GM12891 (cell line): ENCODE results near the gene TK1.
"Not testable (repeated sequence)": the region's sequence is repeated elsewhere in the genome, so short reads cannot be mapped to it uniquely, and the experiment has no call there.

Source experiments
- DNase-seq: peaks from one replicate; pipeline ENCODE4 v3.0.0; 2011; ENCODE audit warnings: low spot score; ENCODE audit not compliant: insufficient read length
- FAIRE-seq: peaks from 2 replicates; lab custom pipeline; 2011; peaks lifted over from hg19 to GRCh38; lab: Jason Lieb, UNC
- PAX5 ChIP-seq: IDR thresholded peaks from 2 replicates; pipeline ENCODE4 v1.6.1; 2011; ENCODE audit warnings: low read length, moderate library complexity, mild to moderate bottlenecking; ENCODE audit not compliant: insufficient read depth, severe bottlenecking
- POLR2A ChIP-seq: IDR thresholded peaks from 2 replicates; pipeline ENCODE4 v1.6.1; 2011; ENCODE audit warnings: low read depth, low read length, control low read depth
- POLR2AphosphoS5 ChIP-seq: IDR thresholded peaks from 2 replicates; pipeline ENCODE4 v1.6.1; 2011; ENCODE audit warnings: low read depth, low read length, control low read depth
- POU2F2 ChIP-seq: IDR thresholded peaks from 2 replicates; pipeline ENCODE4 v1.6.1; 2011; ENCODE audit warnings: low read depth, mild to moderate bottlenecking, control low read depth, low read length, moderate library complexity
- SPI1 ChIP-seq: IDR thresholded peaks from 2 replicates; pipeline ENCODE4 v1.6.1; 2011; ENCODE audit warnings: low read depth, low read length, control low read depth
- TAF1 ChIP-seq: IDR thresholded peaks from 2 replicates; pipeline ENCODE4 v1.6.1; 2011; ENCODE audit warnings: low read depth, low read length, control low read depth

Gene TK1

DNA sequence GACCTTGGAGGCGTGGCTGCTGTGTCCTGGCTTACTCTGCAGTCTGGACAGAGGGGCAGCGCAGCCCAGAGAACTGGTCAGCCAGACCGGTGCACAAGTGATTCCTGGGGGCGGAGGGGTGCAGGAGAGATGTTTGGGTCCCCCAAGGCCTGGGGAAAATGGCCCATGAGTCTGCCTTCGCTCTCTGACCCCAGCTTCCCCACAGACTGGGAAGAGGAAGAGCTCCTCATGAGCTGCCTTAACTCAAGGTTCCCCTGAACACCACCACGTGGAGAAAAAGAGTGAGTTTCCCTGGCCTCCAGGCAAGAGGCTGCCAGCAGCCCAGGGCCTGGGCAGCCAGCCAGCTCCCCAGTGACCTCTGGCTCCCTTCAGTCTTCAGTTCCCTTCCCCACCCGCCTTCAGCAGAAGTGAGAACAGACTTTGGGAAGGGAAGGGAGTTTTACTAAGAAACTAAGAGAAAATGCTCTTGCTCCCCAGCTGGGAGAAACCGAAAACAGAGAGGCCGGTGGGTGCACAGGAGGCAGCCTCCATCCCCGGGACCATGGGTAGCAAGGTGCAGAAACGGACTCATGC is 42.6 kb downstream of the TK1 start:
- FAIRE-seq = no peak
- TF ChIP-seq POU2F2 (no peak), SPI1 (peak; percentile 63), POLR2A (0 out of 2 replicates have a peak, but pooled peaks have one; percentile 0), TAF1 (no peak)
- DNase-seq = no peak

- FAIRE-seq (no peak), DNase-seq (no peak)
- no peak for TF ChIP-seq POLR2AphosphoS5
- peak; percentile 34; the same call in 1 of the 2 replicates for TF ChIP-seq POLR2A
Measured at GRCh38 chr17:78143214-78144146, 43.4 kb downstream of the TK1 start.

- TF ChIP-seq POLR2AphosphoS5 (no peak), POU2F2 (no peak), TAF1 (no peak), POLR2A (no peak), PAX5 (no peak), SPI1 (no peak)
- FAIRE-seq (peak; percentile 26), DNase-seq (no peak)
Measured at GRCh38 chr17:78142119-78142861, 44.6 kb downstream of the TK1 start.

- TF ChIP-seq POU2F2 (no peak), PAX5 (no peak), POLR2A (no peak), SPI1 (no peak), TAF1 (no peak)
- no peak for DNase-seq
- FAIRE-seq = no peak
Measured at GRCh38 chr17:78141437-78142118, 45.3 kb downstream of the TK1 start.

DNA sequence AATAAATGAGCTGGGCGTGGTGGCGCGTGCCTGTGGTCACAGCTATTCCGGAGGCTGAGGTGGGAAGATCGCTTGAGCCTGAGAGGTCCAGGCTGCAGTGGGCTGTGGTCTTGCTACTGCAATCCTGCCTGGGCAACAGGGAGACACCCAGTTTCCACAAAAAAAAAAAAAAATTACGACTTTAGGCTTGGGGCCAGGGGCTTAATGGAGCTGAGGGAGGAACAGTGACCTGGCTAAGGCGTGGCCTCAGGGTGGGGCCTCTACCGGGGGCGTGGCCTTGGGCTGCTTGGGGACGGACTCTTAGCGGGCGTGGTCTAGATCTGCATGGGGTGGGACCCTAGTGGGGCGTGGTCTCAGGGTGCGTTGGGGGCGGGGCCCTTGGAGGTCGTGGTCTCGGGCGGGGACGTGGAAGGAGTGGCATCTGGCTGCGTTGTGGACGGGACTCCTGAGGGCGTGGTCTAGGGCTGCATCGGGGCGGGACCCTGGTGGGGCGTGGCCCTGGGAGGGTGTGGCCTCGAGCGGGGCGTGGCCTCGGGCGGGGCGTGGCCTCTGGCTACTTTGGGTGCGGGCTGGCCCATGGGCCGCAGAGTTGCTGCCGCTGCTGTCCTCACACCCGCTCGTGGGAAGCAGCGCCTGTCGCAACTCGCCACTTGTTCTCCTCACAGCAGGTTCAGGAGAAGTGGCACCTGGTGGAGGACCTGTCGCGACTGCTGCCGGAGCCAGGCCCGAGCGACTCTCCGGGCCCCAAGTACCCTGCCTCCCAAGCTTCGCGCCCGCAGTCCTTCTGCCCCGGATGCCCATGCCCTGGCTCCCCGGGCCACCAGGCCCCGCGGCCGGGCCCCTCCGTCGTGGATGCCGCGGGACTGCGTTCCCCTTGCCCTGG is 46.4 kb downstream of the TK1 start:
- DNase-seq (peak; percentile 88), FAIRE-seq (peak; percentile 97)
- 0 out of 2 replicates have a peak, but pooled peaks have one; percentile 35 for TF ChIP-seq SPI1
- TF ChIP-seq POLR2AphosphoS5 = peak; percentile 57
- no peak for TF ChIP-seq POU2F2

- FAIRE-seq, DNase-seq: not testable (repeated sequence)
Measured at GRCh38 chr17:78139861-78140168, 47.0 kb downstream of the TK1 start.

- DNase-seq (no peak), FAIRE-seq (no peak)
- TF ChIP-seq POU2F2 (no peak), TAF1 (no peak), SPI1 (no peak), PAX5 (no peak), POLR2AphosphoS5 (no peak), POLR2A (no peak)
Measured at GRCh38 chr17:78138204-78139060, 48.4 kb downstream of the TK1 start.

- no peak for TF ChIP-seq PAX5
- no peak for TF ChIP-seq POU2F2
- no peak for TF ChIP-seq SPI1
- TF ChIP-seq POLR2A = no peak
- no peak; the same call in 1 of the 2 replicates for TF ChIP-seq POLR2AphosphoS5
- no peak for TF ChIP-seq TAF1
- FAIRE-seq (peak; percentile 52), DNase-seq (no peak)
Measured at GRCh38 chr17:78137392-78138203, 49.3 kb downstream of the TK1 start.
